ENCODE measurements around the gene IGFBP4. TPM values are rescaled to one million over a fixed set of nuclear protein-coding genes. Genes with fewer than 3 reads are reported as not detected.

IGFBP4 gene
- total and polyA plus RNA-seq, 2 of the 13 experiments (the other 11 are each of a cell fraction or from before 2014, with no cell fraction given), result 4.1 to 49.0 TPM

GRCh38 chr17:40443988-40444899 lies 994 bp downstream of the IGFBP4 start (continued):
- TF ChIP-seq ZNF788 (CRISPR knock-in tag; IDR thresholded peaks at IDR 0.05; ENCODE audit: borderline replicate concordance) (peak; percentile 30; the same call in 1 of the 2 replicates), ZNF776 (CRISPR knock-in tag; IDR thresholded peaks at IDR 0.05) (no peak; the same call in 1 of the 2 replicates), GLI4 (CRISPR knock-in tag; IDR thresholded peaks at IDR 0.05; ENCODE audit: borderline replicate concordance) (0 out of 2 replicates have a peak, but pooled peaks have one; percentile 9), ZNF576 (CRISPR knock-in tag; IDR thresholded peaks at IDR 0.05) (peak; percentile 63; the same call in 1 of the 2 replicates), ZNF501 (CRISPR knock-in tag; IDR thresholded peaks at IDR 0.05) (peak; percentile 76; the same call in 1 of the 2 replicates), ZNF710 (CRISPR knock-in tag; IDR thresholded peaks at IDR 0.05; ENCODE audit: borderline replicate concordance) (0 out of 2 replicates have a peak, but pooled peaks have one; percentile 17), ZNF83 (CRISPR knock-in tag; IDR thresholded peaks at IDR 0.05; ENCODE audit: borderline replicate concordance) (peak; percentile 65; the same call in 1 of the 2 replicates), TBX2 (CRISPR knock-in tag; IDR thresholded peaks at IDR 0.05; ENCODE audit: borderline replicate concordance) (no peak; the same call in 1 of the 2 replicates), AHDC1 (CRISPR knock-in tag; IDR thresholded peaks at IDR 0.05; ENCODE audit: borderline replicate concordance) (no peak), HNRNPLL (IDR thresholded peaks at IDR 0.05; ENCODE audit: low read depth, low read length, poor library complexity, severe bottlenecking) (peak; percentile 32), NFIC (IDR thresholded peaks at IDR 0.05; ENCODE audit: low read length) (no peak), ZNF703 (CRISPR knock-in tag; IDR thresholded peaks at IDR 0.05; ENCODE audit: borderline replicate concordance) (0 out of 2 replicates have a peak, but pooled peaks have one; percentile 40), MTERF4 (CRISPR knock-in tag; IDR thresholded peaks at IDR 0.05) (no peak; the same call in 1 of the 2 replicates), KLF9 (CRISPR knock-in tag; IDR thresholded peaks at IDR 0.05; ENCODE audit: low read depth) (no peak), NAIF1 (CRISPR knock-in tag; IDR thresholded peaks at IDR 0.05; ENCODE audit: borderline replicate concordance) (0 out of 2 replicates have a peak, but pooled peaks have one; percentile 52), ZSCAN12 (CRISPR knock-in tag; IDR thresholded peaks at IDR 0.05) (0 out of 2 replicates have a peak, but pooled peaks have one; percentile 18), GABPB1 (CRISPR knock-in tag; IDR thresholded peaks at IDR 0.05) (peak; percentile 4; the same call in 1 of the 2 replicates), CREBL2 (CRISPR knock-in tag; IDR thresholded peaks at IDR 0.05; ENCODE audit: borderline replicate concordance) (0 out of 2 replicates have a peak, but pooled peaks have one; percentile 1)

All from HepG2 (cell line).